Stimulated activated CD8-positive, alpha-beta memory T cell treated with anti-CD3 and anti-CD28 coated beads, Interleukin-12 subunit alpha, Interleukin-12 subunit beta, amount 100 ng/mL, for 24 hours (primary cell): ENCODE results near the gene HIPK2.

Source experiments
- DNase-seq: peaks from one replicate; pipeline ENCODE4 v3.0.0-alpha.2; 2020; ENCODE audit errors: extremely low read depth

HIPK2 gene

GRCh38 chr7:139752604-139753003 is 25.2 kb downstream of the HIPK2 start:
- no peak for DNase-seq

DNA sequence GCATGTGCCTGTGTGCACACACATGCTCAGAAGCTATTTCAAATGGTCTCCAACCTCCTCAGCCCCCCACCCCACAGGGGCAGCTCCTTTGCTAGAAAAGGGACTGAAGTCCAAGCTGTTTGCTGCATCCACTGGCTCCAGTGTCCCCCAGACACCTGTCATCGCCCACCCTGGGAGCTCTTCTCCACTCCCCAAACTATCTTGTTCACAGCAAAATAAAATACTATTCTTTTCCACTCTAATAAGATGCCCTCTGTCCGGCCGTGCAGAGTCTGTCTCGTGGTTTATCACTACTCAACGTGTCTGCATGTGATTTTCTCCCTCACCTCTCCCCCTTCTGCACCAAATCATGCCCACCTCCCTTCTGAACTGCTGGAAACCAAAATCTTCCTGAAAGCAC is 25.6 kb downstream of the HIPK2 start:
- DNase-seq = no peak

DNA sequence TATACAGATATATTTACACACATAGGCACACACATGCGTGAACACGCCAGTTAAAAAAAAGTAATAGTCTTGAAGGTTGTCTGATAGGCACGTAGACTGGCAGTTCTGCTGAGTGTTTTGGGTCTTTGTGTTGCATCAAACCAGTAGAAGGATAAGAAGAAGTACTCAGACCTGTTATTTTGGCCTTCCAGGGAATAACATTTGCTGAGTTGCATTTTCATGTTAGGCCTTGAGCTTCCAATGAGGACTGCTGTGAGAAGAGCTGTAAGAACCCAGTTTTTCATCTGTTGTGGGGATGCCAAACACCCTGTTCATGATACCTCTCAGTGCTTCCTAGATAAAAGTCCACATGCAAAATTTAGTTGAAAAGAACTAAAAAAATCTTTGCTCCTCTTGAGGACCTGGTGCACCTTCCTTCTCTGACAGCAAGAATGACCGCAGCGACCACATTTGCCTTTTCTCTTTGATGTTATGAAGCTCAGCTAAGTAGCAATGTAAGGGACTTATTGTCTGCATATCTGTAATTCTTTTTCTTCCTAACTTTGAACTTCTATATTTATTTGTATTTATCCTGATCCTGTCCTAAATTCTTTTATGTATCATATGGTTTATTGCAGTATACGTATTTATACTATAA is 27.2 kb downstream of the HIPK2 start:
- no peak for DNase-seq

- no peak for DNase-seq
These were observed 28.3 kb downstream of the HIPK2 start for GRCh38 chr7:139749545-139749944.

DNA sequence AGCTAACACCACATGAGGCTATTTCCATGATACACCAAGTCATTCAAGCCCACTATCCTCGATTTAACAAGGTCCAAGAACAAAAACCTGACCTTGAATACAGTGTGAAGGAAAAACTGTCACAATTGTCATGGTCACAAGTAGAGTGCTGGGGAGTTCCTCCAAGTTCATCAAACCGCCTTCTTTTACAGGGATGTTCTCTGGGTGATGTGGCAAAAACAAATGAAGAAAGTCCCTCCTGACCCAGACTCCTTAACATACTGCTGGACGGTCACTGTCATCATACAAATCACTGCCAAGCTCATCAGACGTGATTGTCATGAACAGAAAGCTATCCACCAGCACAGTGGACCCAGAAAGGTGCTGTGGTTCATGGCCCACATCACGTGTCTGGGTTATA is 28.9 kb downstream of the HIPK2 start:
- no peak for DNase-seq

DNA sequence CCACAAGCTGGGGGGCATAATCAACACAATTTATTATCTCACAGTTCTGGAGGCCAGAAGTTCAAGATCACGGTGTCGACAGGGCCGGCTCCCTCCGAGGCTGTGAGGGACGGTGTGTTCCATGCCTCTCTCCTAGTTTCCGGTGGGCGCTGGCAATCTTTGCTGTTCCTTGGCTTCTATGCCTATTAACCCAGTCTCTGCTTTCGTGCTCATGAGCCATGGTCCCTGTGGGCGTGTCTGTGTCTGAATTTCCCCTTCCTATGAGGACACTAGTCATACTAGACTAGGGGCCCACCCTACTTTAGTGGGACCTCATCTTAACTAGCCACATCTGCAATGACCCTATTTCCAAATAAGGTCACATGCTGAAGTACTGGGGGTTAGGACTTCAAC is 29.4 kb downstream of the HIPK2 start:
- no peak for DNase-seq

DNA sequence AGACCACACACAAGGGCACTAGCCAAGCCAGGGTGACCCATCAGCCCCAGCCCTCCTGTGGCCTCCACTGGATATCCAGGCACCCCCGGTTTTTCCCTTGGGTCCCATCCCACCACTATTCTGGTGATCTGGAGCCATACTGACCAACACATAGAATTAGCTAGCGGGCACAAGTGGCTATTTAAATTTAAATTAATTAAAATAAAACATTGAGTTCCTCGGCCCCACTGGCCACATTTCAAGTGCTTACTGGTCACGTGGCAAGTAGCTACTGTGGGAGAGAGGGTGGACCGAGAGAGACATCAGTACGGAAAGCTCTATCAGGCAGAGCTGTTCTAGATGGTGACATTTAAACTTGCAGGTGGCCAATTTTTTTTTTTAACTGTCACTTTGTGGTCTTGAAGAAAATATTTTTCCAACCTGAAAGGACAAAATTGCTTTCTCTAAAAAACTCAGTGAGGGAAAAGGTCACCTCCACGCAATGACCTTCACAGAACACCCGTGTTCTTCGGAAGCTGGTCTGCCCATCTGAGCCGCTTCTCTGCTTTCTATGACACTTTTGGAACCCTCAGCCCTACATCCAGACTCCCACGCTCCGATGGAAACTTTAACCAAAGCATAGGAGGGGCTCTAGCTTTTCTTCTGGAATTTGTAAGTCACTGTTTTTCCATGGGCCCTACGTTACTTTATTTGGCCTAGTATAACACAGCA is 30.0 kb downstream of the HIPK2 start:
- no peak for DNase-seq

DNA sequence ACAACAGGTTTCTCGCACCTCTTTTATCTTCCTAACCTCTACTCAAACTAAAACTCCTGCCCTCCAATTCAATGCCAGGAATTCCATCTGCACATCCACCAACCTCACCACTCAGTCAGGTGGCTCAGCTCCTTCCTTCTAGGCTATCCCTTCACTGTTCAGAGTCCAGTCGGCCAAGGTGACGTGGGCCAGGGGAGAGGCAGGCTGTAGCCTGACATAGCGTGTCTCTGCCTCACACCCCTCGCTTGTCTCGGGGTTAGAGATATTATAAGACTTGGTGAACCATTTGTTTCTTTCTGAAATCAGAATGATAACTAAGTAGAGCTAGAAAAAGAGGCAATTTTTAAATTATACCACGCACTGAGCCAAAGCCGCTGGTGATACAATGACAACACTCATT is 31.1 kb downstream of the HIPK2 start:
- no peak for DNase-seq

- no peak for DNase-seq
These were observed 32.1 kb downstream of the HIPK2 start for GRCh38 chr7:139745678-139746143.

DNA sequence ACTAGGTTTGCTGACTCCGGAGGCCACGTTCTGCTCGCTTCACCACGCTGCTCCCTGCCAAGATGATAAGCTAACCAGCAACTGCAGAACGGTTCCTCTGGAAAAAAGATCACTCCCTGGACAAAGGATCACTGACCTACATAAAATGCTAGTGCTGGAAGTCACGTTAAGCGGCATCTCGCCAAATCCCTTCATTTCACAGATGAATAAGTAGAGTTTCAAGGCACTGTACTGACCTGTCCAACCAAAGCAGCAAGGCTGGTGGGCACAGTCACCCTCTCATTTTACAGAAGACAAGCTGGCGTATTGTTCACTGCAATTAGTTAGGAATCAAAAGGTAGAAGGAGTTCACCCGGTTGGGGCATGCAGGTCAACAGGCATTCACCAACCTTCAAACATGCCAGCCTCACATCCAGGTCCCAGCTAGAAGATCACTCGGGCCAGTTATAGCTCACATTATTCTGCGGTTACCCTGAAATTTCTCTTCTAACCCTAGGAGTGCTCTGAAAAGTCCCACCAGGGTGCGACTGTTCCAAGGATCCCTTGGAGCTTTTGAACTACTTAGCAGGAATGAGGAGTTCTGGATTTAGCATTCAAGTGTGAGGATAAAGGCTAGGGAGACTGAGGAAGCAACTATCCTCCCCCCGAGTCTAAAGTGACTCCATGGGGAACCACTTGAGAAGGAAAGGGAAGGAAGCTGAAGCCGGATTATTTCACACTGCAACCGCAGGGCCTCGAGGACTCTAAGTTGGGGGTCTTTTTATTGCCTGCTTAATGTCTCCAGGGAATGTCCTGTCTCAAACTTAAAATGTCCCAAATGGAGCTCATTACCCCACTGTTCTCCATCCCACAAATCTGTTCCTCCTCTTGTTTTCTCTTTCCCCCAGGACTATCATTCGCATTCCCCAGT is 32.8 kb downstream of the HIPK2 start:
- DNase-seq = no peak

DNA sequence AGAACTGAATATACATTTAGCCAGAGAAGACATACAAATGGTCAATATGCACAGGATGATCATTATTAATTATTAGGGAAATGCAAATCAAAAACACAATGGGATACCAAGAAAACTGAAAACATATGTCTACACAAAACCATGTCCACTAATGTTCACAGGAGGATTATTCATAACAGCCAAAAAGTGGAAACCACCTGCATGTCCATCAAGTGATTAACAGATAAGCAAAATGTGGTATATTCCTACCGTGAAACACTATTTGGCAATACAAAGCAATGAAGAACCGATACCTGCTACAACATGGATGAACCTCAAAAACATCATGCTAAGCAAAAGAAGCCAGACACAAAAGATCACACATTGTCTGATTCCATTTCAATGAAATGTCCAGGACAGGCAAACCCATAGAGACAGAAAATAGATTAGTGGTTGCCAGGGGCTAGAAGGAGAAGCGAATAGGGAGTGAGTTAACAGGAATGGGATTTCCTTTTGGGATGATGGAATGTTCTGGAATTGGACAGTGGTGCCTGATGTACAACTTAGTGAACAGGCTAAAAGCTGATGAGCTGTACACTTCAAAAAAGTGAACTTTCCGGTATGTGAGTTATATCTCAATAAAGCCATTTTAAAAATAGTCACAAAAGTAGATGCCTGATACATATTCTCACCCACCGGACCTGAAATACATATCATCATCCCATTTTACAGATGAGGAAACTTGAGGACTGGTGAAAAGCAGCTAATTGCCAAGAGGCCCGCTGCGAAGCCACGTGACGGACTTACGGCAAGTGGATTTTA is 33.6 kb downstream of the HIPK2 start:
- DNase-seq = no peak

GRCh38 chr7:139743267-139743966 is 34.4 kb downstream of the HIPK2 start:
- DNase-seq = no peak

DNA sequence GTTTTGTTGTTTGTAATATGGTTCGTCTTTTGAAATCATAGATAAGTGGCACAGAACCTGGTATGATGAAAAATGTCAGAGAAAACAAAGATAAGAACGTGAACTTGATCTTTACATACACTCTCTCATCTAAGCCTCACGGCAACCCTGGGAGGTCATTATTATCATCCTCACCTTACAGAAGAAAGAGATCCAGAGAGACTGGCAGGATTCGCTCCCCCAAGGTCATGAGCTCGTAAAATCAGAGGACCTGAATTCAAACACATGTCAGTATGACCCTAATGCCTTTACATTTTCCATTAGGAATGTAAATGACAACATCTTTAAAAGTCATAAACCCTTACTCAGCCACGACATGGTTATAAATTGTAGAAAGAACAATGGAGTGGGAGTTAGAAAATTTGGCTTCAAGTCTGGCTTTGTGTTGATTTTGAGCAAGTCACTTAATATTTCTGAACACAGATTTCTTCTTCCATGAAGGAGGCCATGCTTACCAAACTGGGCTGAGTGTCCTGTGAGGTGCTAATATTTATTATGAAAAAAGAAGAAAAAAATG is 35.9 kb downstream of the HIPK2 start:
- DNase-seq = no peak

GRCh38 chr7:139741239-139741638 is 36.6 kb downstream of the HIPK2 start:
- no peak for DNase-seq

DNA sequence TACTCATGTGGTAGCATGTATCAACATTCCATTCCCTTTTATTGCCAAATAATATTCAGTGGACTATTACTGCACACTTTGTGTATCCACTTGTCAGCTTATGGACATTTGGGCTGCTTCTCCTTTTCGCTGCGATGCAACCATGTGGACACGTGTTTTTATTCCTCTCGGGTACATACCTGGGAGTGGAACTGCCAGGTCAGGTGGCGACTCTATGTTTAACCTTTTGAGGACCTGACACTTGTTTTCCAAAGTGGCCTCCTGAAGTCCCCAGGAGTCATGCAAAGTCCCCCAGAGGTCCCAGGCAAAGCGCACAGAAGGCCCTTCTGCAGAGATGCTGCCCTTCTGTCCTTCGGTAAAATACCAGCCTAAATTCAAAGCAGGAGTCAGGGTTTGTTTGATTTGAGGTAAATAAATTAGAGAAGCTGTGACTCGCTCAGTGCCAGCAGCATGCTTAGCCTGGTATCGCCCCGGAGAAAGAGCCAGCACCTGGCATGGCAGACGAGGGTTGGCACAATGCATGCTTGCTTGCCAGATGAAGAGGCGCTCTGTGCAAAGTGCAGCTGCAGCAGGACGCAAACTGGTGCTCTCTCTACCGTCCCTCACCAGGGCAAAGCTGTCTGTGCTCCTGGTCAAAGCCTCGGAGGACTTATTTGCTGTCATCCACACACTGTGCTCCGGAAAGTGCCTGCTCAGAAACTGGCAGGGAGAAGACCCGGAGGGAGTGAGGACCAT is 37.8 kb downstream of the HIPK2 start:
- DNase-seq = no peak

DNA sequence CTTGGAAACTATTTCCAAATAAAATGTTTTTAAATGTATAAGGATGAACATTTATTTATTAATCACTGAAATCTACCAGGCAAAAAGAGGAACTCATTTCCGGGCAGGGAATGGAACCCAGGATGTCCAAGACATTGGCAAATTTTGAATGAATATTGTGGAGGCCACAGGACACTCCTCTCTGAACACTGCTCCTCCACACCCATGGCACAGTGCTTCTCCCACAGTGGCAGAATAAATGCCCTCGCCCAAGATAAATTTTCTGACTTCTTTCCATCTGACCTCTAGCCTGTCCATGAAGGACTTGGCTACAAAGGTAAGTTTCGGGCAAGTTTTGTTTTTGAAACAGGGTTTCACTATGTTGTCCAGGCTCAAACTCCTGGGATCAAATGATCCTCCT is 39.0 kb downstream of the HIPK2 start:
- DNase-seq = no peak

GRCh38 chr7:139738101-139738489 is 39.7 kb downstream of the HIPK2 start:
- DNase-seq = no peak

- no peak for DNase-seq
These were observed 40.3 kb downstream of the HIPK2 start for GRCh38 chr7:139737221-139738100.
